Eye (tissue), 1 donor: ENCODE results near the gene PAWR.
"Not testable (repeated sequence)": the region's sequence is repeated elsewhere in the genome, so short reads cannot be mapped to it uniquely, and the experiment has no call there.

Source experiments
- DNase-seq: peaks from one replicate; pipeline ENCODE4 v3.0.0-alpha.2; 2015

The PAWR gene

DNA sequence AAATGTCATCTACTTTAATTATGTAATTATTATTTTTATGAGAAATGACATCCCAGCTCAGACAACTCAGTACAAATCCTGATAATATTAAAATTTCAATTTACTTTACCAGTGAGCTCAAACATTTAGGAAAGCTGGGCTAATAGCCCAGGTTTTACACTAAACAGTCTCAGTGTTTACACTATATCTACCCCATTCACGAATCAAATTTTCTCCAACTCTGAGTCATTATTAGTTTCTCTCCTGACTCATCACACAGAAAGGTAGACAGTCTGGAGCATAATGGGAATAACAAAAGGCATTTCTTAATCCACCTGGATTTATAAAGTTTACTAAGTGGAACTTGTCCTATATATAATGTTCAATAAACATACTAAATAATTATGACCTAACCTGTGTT is 5.7 kb downstream of the PAWR start:
- DNase-seq, result no peak

DNA sequence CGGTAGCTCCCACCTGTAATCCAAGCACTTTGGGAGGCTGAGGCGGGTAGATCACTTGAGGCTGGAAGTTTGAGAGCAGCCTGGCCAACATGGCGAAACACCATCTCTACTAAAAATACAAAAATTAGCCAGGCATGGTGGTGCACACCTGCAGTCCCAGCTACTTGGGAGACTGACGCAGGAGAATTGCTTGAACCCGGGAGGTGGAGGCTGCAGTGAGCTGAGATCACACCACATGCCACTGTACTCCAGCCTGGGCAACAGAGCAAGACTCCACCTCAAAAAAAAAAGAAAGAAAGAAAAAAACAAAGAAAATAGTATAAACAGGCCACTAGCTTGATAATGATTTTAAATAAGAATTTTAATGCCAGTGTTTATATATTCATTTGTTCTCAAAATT is 6.4 kb downstream of the PAWR start:
- DNase-seq, result not testable (repeated sequence)

DNA sequence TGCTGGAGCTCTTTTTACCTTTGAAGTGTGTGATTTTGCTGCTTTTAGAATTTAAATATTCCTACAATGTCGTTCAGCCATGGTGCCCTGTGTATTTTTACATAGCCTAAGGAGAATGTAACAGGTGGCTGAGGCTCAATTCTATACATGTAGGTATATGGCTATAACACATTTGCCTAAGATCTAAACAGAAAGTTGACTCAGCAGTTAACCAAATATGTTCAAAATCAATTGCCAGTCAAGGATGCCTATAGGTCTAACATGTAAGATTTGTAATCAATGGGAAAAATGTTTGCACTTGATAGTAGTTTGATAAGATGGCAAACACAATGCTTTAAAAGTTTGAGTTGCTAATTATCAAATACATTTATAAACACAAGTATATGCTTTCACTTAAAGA is 8.2 kb downstream of the PAWR start:
- no peak for DNase-seq

DNA sequence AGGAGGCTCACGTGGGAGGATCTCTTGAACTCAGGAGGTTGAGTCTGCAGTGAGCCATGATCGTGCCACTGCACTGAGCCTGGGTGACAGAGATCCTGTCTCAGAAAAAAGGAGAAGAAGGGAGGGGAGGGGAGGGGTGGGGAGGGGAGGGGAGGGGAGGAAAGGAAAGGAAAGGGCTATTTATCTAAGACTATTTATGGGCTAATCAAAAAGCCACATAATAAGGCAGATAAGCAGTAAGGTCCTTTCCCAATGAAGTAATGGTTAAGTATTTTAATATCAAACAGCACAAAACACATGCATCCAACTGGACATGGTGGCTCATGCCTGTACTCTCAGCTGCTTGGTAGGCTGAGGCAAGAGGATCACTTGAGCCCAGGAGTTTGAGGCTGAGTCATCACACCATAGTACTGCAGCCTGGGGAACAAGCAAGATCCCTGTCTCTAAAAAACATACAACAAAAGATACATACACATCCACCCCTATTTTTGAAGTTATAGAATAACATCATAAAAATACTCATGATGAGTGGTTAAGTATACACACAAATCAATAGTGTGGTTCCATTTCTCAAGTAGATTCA is 9.7 kb downstream of the PAWR start:
- no peak for DNase-seq

DNA sequence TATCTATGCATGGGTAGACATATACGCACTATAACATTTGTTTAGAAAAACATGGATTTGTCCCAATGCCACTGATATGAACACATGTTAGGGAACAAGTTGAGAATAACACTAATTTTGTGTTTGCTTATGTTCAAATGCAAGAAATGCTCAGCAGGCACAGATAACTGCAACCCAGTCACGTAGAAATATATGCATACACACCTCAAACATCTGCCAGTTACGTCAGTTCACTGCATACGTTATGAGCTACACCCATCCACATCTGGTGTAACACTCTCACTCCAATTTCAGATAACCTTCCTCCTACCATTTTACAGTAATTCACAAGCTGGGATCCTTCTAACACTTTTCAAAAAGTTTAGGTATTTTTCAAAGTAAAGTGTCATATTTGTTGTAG is 10.7 kb downstream of the PAWR start:
- DNase-seq, result no peak

DNA sequence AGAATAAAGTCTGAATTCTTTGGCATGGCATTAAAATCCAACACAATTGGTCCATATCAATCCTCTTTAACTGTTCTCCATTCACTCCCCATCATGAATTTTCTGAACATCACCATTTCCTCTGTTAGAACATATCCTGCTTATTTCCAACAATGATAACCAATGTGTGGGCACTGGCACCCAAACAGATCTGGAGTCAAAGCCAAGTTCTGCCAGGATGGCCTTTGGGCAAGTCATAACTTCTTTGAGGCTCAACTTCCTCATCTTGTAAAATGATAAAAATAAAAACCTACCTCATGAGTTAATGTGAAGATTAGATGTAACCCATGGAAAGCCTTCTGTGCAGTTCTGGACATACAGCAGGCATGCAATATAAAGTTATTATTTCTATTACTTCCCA is 12.5 kb downstream of the PAWR start:
- DNase-seq, result no peak

DNA sequence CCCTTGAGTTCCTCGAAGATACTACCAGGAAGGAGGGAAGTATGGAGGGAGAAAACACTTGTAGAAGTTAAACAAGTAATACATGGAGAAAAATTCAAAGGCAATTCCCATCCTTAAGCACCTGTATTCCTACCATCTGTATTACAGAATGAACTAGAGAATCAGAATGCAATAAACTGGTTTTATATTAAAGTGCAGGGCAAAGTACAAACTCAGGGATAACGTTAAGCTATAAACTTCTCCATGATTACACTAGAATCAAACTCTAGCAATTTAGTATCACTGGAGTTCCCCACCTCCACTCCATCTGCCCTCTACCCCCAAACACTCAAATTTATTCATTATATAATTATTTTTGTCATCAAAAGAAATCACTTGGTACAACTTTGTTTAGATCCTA is 13.1 kb downstream of the PAWR start:
- DNase-seq, result no peak

DNA sequence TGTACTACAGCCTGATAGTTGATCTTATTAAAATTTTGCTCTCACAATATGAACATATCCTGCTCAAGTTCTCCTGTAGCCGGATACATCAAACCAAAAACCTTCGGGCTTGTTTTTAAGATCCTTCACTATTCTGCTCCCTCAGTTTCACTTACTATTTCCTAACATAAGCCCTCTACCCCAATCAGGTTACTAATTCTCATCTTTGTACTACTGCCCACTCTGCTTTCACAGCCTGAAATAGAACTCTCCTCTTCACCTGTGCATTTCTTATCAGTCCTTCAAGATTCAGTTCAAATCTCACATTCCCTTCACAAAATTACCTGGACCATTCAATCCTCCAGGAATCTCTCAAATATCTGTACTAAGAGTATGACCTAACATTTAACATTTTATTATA is 14.2 kb downstream of the PAWR start:
- DNase-seq, result no peak

DNA sequence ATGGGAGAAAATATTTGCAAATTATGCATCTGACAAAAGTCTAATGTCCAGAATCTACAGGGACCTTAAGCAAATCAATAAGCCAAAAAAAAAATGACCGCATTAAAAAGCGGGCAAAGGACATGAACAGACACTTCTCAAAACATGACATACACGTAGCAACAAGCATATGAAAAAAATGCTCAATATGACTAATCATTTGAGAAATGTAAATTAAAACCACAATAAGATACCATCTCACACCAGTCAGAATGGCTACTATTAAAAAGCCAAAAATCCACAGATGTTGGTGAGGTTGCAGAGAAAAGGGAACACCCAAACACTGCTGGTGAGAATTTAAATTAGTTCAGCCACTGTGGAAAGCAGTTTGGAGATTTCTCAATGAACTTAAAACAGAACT is 16.1 kb downstream of the PAWR start:
- DNase-seq, result no peak

DNA sequence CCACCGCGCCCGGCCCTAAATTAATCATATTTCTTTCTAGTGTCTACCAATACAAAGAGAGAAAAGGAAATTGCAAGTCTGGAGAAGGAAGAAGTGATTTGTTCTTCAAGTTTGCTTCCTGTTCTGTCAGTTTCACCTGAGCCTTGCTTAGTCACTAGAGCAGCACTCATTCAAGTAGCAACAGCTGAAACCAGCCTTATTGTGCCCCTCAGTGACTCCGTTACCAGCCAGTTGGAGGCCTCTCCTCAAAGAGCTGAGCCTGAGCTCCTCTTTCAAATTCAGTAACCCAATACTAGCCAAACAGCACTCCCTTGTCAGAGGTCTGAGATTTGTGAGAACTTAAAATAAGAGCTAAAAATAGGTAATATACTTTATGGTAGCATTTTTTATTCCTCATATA is 17.4 kb downstream of the PAWR start:
- DNase-seq, result no peak

DNA sequence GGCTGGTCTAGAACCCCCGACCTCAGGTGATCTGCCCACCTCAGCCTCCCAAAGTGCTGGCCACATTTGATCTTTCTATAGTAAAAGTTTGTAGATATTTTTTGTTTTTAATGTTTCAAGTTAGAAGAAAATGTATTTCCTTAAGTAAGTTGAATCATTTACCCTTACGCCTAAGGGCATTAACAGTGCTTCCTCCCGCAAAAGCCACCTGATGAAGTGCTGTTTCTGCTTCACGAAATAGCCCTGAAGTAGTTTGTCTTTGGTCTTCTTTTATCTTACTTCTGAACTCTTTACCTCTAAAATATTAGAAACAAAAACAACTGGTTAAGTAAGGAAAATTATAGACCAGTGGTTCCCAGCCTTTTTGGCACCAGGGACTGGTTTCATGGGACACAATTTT is 22.7 kb downstream of the PAWR start:
- no peak for DNase-seq

DNA sequence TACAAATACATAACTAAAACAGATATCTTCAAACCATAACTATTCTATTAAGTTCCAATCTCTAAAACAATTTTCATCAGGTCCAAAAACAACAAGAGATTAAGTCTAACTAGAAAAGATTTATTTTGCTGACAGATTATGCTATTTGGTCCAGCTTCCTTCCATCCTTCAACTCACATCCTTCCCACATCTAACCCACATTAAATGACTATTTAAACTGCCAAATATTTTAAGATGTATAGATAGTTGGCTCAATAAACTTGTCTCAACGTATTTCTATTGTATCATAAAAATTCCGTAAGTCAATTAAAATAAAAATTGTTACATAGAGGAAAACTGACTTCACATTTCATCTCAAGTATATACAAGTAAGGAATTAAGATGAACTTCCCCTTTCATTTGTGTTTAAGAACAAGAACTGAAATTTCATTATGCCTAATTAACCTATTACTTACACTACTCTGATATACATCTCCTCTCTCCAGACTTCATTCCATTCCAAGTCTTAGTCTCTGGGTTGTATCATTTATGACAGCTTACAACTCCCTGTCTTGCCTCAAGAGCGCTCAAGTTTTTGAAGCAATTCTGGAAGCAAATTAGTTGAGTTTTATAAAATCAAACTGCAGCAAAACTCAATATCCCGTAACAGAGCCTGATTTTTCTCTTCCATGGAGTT is 25.4 kb downstream of the PAWR start:
- no peak for DNase-seq

DNA sequence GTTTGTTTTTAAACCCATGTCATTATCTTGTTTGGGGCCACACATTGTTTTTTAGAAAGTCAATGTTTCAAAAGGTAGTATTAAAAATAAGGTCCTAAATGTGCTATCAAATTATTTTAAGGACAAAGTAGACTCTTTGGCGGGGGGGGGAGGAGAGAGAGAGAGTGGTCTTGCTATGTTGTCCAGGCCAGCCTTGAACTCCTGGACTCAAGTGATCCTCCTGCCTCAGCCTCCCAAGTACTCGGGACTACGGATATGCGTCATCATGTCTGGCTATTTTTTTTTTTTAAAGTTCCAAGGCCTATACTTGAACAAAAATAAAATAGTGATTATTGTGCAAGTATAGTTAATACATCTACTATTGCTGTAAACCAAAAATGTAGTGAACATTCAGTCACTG is 26.2 kb downstream of the PAWR start:
- no peak for DNase-seq

DNA sequence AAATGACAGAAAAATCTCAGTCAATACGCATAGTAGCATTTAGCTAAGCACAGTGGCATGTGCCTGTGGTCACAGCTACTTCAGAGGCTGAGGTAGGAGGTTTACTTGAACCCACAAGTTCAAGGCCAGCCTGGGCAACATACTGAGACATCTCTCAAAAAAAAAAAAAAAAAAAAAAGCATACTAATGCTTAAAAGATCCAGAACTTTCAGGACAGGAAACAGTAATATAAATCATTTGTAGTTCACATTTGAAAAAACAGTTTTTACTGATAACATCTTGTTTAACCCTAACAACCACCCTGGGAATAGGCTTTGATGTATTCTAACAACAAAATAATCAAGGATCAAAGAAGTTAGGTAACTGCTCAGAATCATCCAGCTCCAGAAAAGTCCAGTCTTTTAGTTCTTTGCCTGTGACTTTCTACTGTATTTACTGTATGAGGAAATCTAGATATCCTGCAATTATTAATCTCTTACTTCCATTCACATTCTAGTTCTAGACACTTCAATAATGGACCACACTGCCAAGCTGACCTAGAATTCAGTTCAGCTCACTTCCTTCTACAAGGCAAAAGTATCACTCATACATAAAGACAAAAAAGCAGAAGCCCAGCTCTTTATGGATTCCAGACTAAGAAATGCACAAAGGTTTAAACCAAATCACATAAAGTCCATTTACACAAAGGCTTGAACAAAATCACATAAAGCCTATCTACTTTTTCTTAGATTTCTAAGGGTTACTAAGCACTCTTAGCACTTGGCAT is 28.5 kb downstream of the PAWR start:
- DNase-seq, result no peak

DNA sequence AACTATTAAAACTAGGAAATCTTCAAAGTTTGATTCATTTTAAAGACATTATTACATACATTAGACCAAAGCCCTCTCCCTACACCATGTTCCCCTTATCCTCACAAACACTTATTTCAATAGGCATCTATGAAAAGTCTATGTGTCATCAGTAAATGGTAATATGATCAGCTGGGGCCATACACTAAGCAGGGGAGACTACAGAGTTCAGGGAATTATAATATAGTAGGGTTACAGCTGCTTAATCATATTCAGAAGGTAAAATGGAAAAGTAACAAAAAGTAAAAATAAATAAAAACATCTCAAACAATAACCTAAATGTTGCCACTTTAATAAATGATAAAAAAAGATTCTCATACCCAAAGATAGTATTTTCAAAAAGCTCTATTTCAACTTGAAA is 29.1 kb downstream of the PAWR start:
- DNase-seq, result no peak

DNA sequence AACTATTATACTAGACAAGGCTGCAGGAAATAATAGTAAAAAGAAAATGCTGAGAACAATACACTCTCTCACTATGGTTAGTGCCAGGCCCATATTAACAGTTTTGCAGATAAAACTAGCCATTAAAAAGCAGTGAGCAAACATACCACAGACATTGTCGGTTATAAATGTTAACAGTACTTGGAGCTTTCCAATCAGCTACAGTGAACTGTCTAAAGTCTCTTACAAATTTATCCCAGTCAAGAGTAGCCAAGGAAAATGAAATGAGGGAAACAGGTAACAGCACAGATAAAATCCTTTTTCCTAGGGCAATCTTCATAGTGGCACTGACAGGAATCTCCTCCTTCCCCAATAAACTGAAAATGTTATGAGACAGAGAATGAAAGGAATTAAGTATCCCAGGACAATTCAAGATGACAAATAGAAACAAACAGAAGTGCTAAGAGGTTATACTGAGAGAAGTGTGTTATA is 30.8 kb downstream of the PAWR start:
- no peak for DNase-seq

DNA sequence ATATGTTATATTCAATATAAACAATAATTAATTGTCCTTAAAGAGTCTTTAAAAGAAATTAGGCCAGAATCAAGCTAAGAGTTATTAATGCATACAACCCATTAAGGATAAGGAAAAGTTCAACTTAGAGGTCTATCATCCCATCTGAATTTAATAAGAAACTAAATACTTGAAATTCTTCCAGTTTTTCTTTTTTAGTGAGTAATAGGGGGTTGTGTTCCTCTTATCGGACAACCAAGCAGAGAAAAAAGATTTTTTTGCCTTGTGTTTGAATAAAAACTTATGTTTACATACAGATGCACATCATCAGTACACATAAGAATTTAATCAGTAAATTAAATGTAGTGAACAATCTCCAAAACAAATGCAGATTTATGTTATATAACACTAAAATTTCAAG is 32.5 kb downstream of the PAWR start:
- no peak for DNase-seq

DNA sequence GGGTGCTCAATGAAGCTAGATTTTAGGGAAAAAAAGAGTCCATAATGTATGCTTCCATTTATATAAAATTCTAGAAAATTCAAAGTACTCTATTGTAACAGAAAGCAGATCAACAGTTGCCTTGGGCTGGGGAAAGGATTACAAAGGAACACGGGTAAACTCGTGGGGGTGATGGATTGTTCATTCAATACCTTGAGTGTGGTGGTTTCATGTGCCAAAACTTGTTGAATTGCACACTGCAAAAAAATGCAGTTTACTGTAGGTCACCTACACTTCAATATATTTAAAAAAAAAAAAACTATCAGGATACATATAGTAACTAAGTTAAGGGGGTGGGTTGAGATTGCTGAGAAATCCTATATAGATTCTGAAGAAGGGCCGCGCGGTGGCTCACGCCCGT is 33.6 kb downstream of the PAWR start:
- no peak for DNase-seq

DNA sequence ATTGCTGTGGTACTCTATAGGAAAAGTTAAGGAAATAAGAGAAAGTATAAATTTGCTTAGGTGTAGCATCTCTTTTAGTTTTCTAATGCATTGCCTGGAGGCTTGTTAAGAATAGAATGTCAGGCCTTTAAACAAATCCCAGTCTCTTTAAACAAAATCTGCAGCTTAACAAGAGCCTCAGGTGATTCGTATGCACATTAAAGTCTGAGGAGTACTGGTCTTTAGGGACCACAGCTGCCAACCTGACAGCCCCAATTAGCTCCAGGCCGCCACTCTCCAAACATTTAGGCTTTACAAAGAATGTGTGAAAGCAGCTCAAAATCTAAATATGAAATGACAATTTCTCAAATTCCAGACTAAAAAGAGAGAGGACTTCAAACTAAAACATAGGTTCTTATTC is 35.7 kb downstream of the PAWR start:
- DNase-seq, result no peak

DNA sequence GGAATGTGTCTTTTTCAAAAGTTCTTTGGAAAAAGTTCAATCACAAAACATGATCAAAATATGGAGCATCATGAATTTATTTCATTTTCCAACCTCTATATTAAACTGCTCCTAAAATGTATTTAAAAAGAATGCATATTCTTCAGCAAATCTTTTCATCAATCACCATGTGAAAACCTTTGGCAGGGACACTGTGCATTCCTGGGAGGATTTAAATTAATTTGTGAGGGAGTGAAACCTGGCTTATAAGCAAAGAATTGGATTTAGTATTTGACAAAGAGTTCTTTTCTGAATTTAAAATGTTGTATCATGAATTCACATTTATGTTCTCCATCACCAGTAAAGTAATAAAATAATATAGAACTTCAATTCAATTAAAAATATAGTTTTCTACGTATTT is 38.2 kb downstream of the PAWR start:
- no peak for DNase-seq

DNA sequence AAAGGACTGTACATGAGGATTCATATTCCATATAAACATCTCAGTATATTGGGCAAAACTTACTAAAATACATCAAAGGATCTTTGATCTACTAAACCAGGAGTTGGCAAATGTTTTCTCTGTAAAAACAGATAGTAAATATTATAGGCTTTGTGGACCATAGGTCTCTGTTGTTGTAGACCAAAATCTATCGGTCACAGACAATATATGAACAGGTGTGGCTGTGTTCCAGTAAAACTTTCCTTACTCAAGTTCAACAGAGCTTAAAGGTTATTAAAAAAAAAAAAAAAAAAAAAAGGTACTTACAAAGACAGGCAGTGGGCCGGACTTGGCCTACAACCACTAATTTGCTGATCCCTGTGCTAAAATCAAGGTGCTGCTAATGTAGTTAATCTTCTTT is 40.3 kb downstream of the PAWR start:
- DNase-seq, result no peak

DNA sequence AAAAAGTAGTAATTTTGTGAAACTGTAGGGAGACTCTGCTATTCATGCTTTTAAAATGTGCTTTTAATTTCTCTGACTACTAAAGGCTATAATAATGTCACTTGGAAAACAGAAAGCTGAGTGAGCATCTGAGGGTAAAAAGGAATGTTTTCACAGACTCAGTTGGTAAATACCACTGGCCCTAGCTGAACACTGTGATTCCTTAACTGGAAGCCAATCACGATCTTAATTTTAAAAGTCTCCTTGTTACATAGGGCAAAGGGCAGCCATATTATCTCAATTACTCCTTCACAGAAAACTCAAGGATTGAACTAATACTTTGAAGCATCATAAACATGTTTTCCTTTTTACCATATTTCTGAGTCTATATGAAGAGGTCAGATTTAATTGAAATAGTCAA is 41.9 kb downstream of the PAWR start:
- no peak for DNase-seq

DNA sequence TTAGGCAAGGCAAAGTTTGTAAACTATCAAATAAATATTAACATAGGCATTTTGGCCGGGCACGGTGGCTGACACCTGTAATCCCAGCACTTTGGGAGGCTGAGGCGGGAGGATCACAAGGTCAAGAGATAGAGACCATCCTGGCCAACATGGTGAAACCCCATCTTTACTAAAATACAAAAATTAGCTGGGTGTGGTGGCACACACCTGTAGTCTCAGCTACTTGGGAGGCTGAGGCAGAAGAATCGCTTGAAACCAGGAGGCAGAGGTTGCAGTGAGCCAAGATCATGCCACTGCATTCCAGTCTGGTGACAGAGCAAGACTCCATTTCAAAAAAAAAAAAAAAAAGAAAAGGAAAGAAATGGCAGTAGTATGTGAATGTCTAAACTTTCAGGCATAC is 43.9 kb downstream of the PAWR start:
- not testable (repeated sequence) for DNase-seq

DNA sequence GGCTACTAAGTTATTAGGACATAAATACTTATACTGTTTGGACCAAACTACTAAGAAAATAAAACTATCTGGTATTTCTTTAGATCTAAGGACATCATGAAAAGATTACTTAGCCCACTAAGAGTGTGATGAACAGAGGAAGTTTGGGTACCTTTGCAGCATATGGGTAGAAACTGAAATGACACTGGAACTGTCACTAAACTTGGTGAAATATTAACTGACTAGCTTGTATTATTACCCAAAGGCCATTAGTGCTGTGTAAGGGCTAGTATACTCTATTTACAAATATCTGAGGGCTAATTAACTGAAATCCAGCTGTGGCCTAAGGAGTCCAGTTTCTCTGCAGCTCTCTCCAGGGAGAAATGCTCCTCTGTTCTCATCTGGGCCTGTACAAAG is 45.5 kb downstream of the PAWR start:
- no peak for DNase-seq
